GM23248 (cell line): ENCODE data around the gene OR2T11.

Experiments used
- EZH2 ChIP-seq: fragments of 200-600 bp; sonication (generic); IDR thresholded peaks from 2 replicates; pipeline ENCODE4 v1.6.1; 2018; ENCODE audit warnings: antibody characterized with exemption, mild to moderate bottlenecking; ENCODE audit not compliant: insufficient read depth, poor library complexity, severe bottlenecking
- EZH2phosphoT487 ChIP-seq: fragments of 200-600 bp; sonication (generic); IDR thresholded peaks from 2 replicates; pipeline ENCODE4 v1.6.1; 2018; ENCODE audit warnings: antibody characterized with exemption, moderate library complexity, mild to moderate bottlenecking, low read depth; ENCODE audit not compliant: insufficient read depth

DNA sequence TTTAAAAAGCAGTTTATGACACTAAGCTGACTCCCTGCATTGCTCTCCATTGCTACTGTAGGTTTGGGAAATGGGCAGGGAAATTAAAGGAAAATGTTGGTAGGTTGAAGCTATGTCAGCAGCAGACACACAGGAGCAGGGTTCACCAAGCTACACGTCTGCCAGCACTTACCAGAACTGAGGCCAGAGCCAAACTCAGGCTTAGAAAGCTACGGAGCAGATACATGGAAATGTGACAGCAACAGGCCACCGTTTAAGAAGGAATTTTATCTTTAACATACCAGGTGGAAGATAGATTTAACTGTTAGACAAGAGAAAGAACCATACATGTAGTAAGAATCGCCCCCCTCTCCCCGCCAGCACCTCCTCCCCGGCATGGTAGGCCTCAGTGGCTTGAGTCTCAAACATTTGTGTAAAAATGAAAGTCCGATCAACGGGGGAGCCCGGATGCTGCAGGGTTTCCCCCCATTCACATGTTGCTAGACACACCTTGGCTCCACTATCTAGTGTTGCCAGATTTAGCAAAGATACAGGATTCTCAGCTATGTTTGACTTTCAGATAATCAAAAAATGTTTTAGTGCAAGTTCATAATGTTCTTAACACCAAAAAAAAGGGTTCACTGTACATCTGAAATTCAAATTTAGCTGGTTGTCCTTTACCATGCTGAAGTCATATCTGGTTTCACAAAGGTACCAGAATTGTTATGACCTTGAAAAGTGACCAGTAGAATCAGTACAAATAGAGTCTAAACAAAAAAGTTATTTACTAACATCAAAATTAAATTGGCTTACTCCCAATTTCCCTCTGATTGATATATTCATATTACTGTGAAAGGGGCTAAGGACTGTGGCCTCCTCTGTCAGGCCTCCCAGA lies 6.7 kb downstream of the OR2T11 start:
- TF ChIP-seq EZH2 (no peak), EZH2phosphoT487 (no peak)
